ENCODE data around the gene FADD.

Gene FADD

DNA sequence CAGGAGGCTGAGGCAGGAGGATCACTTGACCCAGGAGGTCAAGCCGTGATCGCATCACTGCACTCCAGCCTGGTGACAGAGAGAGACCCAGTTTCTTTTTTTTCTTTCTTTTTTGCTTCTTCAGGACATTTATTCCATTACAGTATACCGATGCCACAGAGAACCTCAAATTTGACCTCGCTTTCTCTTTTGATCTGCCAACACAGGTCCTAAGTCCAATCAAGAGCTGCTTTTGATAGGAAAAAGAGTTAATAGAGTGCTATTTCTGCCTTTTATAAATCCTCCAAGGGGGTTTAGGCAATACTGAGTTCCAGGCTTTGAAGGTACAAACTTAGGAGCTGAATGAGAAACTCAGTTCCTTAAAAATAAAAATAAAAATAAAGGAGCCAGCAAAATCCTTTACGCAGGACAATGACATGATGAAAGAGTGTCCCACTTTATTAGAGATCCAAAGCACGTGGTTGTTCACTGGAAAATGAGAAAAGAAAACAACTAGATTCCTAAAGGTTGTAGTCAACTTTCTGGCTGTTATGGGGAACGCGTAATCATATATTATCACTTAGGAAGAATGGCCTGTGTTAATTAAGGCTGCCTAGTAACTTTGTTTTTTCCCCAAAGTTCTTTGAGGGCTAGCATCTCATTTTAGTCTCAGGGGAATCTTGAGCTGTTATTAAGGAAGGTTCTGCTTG lies 27.2 kb downstream of the FADD start:
- Histone ChIP-seq H3K4me3 (ENCODE audit: low read depth, low read length) (no peak overlapping the region), H3K27ac (no peak overlapping the region), H3K27me3 (ENCODE audit: insufficient read depth, low read depth, severe bottlenecking) (no peaks in the 10 kb centered on the region), H3K36me3 (no peaks in the 10 kb centered on the region), H3K9me3 (ENCODE audit: severe bottlenecking) (no peaks in the 10 kb centered on the region)
- TF ChIP-seq, protein P1, sequence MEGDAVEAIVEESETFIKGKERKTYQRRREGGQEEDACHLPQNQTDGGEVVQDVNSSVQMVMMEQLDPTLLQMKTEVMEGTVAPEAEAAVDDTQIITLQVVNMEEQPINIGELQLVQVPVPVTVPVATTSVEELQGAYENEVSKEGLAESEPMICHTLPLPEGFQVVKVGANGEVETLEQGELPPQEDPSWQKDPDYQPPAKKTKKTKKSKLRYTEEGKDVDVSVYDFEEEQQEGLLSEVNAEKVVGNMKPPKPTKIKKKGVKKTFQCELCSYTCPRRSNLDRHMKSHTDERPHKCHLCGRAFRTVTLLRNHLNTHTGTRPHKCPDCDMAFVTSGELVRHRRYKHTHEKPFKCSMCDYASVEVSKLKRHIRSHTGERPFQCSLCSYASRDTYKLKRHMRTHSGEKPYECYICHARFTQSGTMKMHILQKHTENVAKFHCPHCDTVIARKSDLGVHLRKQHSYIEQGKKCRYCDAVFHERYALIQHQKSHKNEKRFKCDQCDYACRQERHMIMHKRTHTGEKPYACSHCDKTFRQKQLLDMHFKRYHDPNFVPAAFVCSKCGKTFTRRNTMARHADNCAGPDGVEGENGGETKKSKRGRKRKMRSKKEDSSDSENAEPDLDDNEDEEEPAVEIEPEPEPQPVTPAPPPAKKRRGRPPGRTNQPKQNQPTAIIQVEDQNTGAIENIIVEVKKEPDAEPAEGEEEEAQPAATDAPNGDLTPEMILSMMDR (IDR thresholded peaks at IDR 0.05; ENCODE audit: low read depth, low read length), result no peak
- DNase-seq, result no peak

DNA sequence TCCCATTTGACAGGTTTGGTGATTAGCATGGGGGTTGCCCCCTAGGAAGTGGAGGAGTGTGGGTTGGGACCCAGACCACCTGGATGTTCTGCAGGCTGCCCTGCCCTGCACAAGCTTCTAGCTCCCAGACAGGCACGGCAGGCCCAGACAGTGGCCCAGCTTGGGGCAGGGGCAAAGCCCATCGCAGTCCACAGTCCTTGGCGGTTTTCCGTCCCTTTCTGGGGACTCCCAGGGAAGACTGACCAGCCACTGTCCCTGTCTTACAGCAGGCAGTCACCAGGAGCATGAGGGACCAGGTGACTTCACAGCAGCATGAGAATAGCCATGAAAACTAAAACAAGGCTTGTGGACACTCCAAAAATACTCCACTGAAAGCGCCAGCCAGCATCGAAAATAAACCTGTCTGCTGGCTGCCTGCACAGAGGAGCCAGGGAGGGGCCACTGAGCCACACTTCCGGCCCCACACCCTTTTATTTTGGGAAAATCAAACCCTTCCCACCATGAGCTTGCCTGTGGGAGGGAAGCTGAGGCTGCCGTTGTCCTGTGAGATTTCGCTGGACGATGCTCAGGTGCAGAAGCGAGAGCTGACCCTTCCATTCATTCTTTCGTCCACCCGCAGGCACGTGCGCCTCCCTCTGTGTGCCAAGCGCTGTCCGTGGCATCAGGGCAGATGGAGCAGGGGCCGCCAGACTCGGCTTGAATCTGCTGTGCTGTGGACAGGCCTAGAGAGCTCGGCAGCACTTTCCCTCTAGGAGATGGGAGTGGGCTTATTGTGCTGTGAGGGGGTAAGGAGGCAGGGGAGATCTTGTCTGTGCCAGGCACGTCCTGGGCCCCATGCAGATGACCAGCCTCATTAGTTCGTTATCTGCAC lies 28.0 kb downstream of the FADD start:
- H3K4me3 ChIP-seq (ENCODE audit: low read depth, low read length), result no peak overlapping the region

DNA sequence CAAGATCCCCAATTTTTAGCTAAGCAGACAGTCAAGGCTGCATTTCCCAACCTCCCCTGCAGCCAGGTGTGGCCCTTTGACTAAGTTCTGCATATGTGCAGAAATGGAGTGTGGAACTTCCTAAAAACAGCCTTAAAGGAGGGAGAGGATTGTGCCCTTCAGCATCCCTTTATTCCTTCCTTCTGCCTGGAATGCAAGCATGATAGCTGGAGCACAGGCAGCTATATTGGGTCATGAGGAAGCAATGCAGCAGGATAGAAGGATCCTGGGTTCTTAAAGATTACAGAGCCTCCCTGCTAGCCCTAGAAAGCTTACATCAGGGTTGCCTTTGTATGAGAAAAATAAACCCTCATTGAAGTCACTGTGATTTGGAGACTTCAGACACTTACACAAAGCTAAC lies 29.9 kb downstream of the FADD start:
- Histone ChIP-seq H3K27ac (no peak overlapping the region), H3K9me3 (ENCODE audit: severe bottlenecking) (no peaks in the 10 kb centered on the region), H3K27me3 (ENCODE audit: insufficient read depth, low read depth, severe bottlenecking) (no peaks in the 10 kb centered on the region), H3K4me3 (ENCODE audit: low read depth, low read length) (no peak overlapping the region), H3K36me3 (no peaks in the 10 kb centered on the region)
- DNase-seq, result no peak
- TF ChIP-seq, protein P1 (IDR thresholded peaks at IDR 0.05; ENCODE audit: low read depth, low read length), result no peak

More for the DNA sequence above, 28.0 kb downstream of the FADD start:
- DNase-seq, result no peak
- Histone ChIP-seq H3K27me3 (ENCODE audit: insufficient read depth, low read depth, severe bottlenecking) (no peaks in the 10 kb centered on the region), H3K36me3 (no peaks in the 10 kb centered on the region), H3K27ac (no peak overlapping the region), H3K9me3 (ENCODE audit: severe bottlenecking) (no peaks in the 10 kb centered on the region)
- TF ChIP-seq, protein P1 (IDR thresholded peaks at IDR 0.05; ENCODE audit: low read depth, low read length), result no peak

DNA sequence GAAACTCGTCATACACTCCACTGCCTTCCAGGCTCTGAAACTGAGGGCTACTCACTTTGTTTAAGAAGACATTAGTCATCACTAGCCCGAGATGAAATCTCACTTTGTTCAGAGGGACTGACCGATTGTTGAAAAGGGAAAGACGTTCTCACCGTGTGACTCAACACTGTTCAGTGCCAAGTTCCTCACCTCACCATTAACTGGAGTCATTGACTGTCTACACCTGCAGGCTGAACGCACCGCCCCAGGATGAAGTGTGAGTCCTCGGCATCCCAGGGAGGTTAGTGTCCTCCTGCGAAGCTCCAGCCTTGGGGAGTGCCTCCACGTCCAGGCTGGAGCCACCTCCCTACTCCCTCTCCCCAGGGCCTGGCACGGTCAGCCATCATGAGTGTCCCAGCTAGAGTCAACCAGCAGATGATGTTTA lies 30.4 kb downstream of the FADD start:
- TF ChIP-seq, protein P1 (IDR thresholded peaks at IDR 0.05; ENCODE audit: low read depth, low read length), result no peak
- Histone ChIP-seq H3K27me3 (ENCODE audit: insufficient read depth, low read depth, severe bottlenecking) (no peaks in the 10 kb centered on the region), H3K36me3 (no peaks in the 10 kb centered on the region), H3K27ac (no peak overlapping the region), H3K4me3 (ENCODE audit: low read depth, low read length) (no peak overlapping the region), H3K9me3 (ENCODE audit: severe bottlenecking) (no peaks in the 10 kb centered on the region)
- no peak for DNase-seq

DNA sequence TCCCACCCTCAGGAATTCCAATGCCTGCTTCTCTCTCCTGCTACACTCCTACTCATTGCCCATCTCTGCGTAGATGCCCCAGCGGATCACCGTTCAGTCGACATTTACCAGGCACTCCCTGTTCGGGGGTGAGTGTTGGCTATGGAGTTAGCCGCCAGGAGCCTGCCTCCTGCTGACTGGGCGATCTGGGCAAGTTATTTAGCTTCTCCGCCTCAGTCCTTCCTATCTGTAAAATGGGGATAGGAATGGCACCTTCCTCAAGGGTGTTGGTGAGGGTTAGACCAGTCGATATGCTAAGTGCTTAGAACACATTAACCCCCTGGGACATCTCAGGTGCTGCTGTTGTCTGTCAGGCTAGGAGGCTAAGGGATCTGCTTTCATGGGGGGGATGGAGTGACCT lies 30.9 kb downstream of the FADD start:
- H3K36me3 ChIP-seq, result no peaks in the 10 kb centered on the region
- no peak overlapping the region for H3K27ac ChIP-seq
- no peak for DNase-seq
- TF ChIP-seq, protein P1 (IDR thresholded peaks at IDR 0.05; ENCODE audit: low read depth, low read length), result no peak
- no peaks in the 10 kb centered on the region for H3K27me3 ChIP-seq (ENCODE audit: insufficient read depth, low read depth, severe bottlenecking)
- no peak overlapping the region for H3K4me3 ChIP-seq (ENCODE audit: low read depth, low read length)
- no peaks in the 10 kb centered on the region for H3K9me3 ChIP-seq (ENCODE audit: severe bottlenecking)
